Osteoblast (primary cell): ENCODE results near the gene PITPNC1. TPM values are rescaled to one million over a fixed set of nuclear protein-coding genes. Genes with fewer than 3 reads are reported as not detected.

Source experiments
- DNase-seq: peaks from one replicate; pipeline ENCODE4 v3.0.0; 2011; ENCODE audit warnings: low spot score, mixed read lengths; ENCODE audit not compliant: insufficient read length; ENCODE audit errors: missing footprints
- H2AFZ ChIP-seq: 2 replicates; pipeline ENCODE4 v1.6.0; 2011; ENCODE audit warnings: mild to moderate bottlenecking, low read length
- H3K27ac ChIP-seq: 2 replicates; pipeline ENCODE4 v1.5.1; 2011; ENCODE audit warnings: mild to moderate bottlenecking, low read depth, low read length, moderate library complexity
- H3K27me3 ChIP-seq: 2 replicates; pipeline ENCODE4 v1.6.0; 2012; ENCODE audit warnings: mild to moderate bottlenecking, control low read depth, inconsistent platforms, low read length, moderate library complexity; ENCODE audit not compliant: insufficient read depth
- H3K36me3 ChIP-seq: 2 replicates; pipeline ENCODE4 v1.5.1; 2011; ENCODE audit warnings: mild to moderate bottlenecking, low read length, control low read depth, moderate library complexity; ENCODE audit not compliant: insufficient read depth
- H3K4me1 ChIP-seq: 2 replicates; pipeline ENCODE4 v1.5.1; 2011; ENCODE audit warnings: mild to moderate bottlenecking, low read length, control low read depth, moderate library complexity; ENCODE audit not compliant: insufficient read depth
- H3K4me2 ChIP-seq: 2 replicates; pipeline ENCODE4 v1.6.0; 2011; ENCODE audit warnings: mild to moderate bottlenecking, low read length; ENCODE audit not compliant: insufficient read depth
- H3K4me3 ChIP-seq: fragments of 200-600 bp; sonication (generic); 3 replicates; pipeline ENCODE4 v1.5.1; 2012; ENCODE audit warnings: mild to moderate bottlenecking, low read length, inconsistent platforms; ENCODE audit not compliant: insufficient read depth
- H3K79me2 ChIP-seq: 2 replicates; pipeline ENCODE4 v1.6.0; 2012; ENCODE audit warnings: mild to moderate bottlenecking, low read length, control low read depth, inconsistent platforms; ENCODE audit not compliant: insufficient read depth
- H3K9me3 ChIP-seq: 2 replicates; pipeline ENCODE4 v1.5.1; 2011; ENCODE audit warnings: low read depth, low read length, control low read depth
- H4K20me1 ChIP-seq: 2 replicates; pipeline ENCODE4 v1.6.0; 2012; ENCODE audit warnings: mild to moderate bottlenecking, low read length, control low read depth; ENCODE audit not compliant: insufficient read depth
- total RNA-seq: library from RNA; depleted of rRNA; stranded (reverse); fragments of >200 nt; gene quantifications from 2 replicates; pipeline ENCODE4 v1.2.3, GENCODE V29; 2012
- TF ChIP-seq, protein P1 (sequence below): IDR thresholded peaks from 2 replicates; pipeline ENCODE4 v1.5.1; 2011; ENCODE audit warnings: mild to moderate bottlenecking, low read depth, low read length, moderate library complexity; ENCODE audit errors: extremely low read depth

The PITPNC1 gene
- total RNA-seq, 1 donor, result 6.2 TPM

DNA sequence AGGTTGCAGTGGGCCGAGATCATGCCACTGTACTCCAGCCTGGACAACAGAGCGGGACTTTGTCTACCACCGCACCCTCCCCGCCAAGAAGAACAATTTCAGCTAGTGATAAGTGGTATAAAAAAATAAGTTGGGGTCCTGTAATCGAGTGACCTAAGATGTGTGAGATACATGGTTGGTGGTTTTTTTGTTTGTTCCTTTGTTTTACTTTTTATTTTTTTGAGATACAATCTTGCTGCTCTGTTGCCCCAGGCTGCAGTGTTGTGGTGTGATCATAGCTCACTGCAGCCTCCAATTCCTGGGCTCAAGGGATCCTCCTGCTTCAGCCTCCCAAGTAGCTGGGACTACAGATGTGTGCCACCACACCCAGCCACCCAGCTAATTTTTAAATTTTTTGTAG is 58.7 kb downstream of the PITPNC1 start:
- Histone ChIP-seq H3K4me2 (no peak overlapping the region), H2AFZ (no peak overlapping the region), H3K79me2 (peaks cover 4% of the 10 kb centered on the region), H3K27ac (no peak overlapping the region), H4K20me1 (no peaks in the 10 kb centered on the region), H3K4me1 (peaks cover 14% of the 10 kb centered on the region), H3K4me3 (no peak overlapping the region), H3K27me3 (no peaks in the 10 kb centered on the region), H3K36me3 (no peaks in the 10 kb centered on the region), H3K9me3 (no peaks in the 10 kb centered on the region)
- no peak for DNase-seq
- TF ChIP-seq, protein P1, sequence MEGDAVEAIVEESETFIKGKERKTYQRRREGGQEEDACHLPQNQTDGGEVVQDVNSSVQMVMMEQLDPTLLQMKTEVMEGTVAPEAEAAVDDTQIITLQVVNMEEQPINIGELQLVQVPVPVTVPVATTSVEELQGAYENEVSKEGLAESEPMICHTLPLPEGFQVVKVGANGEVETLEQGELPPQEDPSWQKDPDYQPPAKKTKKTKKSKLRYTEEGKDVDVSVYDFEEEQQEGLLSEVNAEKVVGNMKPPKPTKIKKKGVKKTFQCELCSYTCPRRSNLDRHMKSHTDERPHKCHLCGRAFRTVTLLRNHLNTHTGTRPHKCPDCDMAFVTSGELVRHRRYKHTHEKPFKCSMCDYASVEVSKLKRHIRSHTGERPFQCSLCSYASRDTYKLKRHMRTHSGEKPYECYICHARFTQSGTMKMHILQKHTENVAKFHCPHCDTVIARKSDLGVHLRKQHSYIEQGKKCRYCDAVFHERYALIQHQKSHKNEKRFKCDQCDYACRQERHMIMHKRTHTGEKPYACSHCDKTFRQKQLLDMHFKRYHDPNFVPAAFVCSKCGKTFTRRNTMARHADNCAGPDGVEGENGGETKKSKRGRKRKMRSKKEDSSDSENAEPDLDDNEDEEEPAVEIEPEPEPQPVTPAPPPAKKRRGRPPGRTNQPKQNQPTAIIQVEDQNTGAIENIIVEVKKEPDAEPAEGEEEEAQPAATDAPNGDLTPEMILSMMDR, result no peak

DNA sequence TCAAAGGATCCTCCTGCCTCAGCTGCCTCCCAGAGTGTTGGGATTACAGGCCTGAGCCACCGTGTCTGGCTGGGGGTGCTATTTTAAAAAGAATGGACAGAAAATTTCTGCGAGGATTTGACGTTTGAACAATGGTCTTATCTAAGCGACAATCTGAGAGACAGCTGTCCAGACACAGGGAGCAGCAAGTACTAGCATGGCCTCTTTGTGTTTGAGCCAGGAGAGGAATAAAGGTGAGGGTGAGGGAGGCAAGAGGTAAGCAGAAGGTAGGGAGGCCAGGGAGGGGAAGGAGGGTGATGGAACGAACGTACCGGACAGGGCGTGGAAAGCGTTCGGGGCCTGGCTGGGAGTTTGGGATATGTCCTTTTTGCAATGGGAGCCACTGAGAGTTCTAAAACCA is 59.2 kb downstream of the PITPNC1 start:
- Histone ChIP-seq H3K36me3 (no peaks in the 10 kb centered on the region), H3K4me2 (no peak overlapping the region), H4K20me1 (no peaks in the 10 kb centered on the region), H3K9me3 (no peaks in the 10 kb centered on the region), H3K27me3 (no peaks in the 10 kb centered on the region), H2AFZ (no peak overlapping the region), H3K4me1 (peaks cover 15% of the 10 kb centered on the region), H3K27ac (no peak overlapping the region), H3K4me3 (no peak overlapping the region), H3K79me2 (peaks cover 4% of the 10 kb centered on the region)
- no peak for DNase-seq
- TF ChIP-seq, protein P1, result no peak

DNA sequence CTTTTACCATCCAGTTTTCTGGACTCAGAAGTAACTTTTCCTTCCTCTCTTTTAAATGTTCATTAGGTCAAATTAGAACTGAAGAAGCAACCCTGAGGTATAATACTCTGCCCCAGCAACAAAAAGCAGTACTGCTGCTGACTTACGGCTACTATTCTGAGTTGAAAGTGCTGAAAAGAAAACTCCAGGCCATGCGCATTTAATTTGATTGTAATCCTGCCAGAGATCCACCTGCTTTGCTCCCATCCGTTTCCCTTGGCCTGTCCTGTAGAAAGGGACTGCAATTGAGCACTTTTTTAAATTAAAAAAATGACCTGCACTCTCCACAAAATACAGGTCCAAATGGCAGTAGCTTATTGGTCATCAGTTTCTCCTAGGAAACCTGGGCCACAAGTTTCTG is 61.6 kb downstream of the PITPNC1 start:
- no peak overlapping the region for H3K4me2 ChIP-seq
- DNase-seq, result no peak
- no peak overlapping the region for H3K4me3 ChIP-seq
- H3K36me3 ChIP-seq, result no peaks in the 10 kb centered on the region
- no peak overlapping the region for H2AFZ ChIP-seq
- no peak overlapping the region for H3K27ac ChIP-seq
- peaks cover 11% of the 10 kb centered on the region for H3K4me1 ChIP-seq
- no peaks in the 10 kb centered on the region for H3K27me3 ChIP-seq
- peaks cover 4% of the 10 kb centered on the region for H3K79me2 ChIP-seq
- no peaks in the 10 kb centered on the region for H4K20me1 ChIP-seq
- TF ChIP-seq, protein P1, result no peak
- H3K9me3 ChIP-seq, result no peaks in the 10 kb centered on the region

DNA sequence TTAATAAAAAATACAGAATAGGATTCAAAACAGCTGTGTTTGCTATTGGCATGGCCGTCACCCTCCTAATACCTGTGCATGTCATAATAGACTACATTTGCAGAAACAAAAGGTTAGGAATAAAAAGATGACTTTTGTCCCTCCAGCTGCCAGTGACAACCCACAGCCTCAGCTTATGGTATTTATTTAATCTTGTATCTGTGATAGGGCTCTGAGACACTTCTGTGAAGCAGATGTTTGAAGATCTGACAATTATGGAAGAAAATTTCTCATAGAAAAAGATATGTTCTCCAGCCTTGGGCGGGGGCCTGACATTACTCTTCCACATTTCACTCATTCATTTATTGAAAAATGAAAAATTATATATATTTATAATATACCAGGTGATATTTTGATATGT is 62.2 kb downstream of the PITPNC1 start:
- H3K27ac ChIP-seq, result no peak overlapping the region
- no peaks in the 10 kb centered on the region for H4K20me1 ChIP-seq
- TF ChIP-seq, protein P1, result no peak
- H2AFZ ChIP-seq, result no peak overlapping the region
- DNase-seq, result no peak
- H3K4me2 ChIP-seq, result no peak overlapping the region
- H3K9me3 ChIP-seq, result no peaks in the 10 kb centered on the region
- no peaks in the 10 kb centered on the region for H3K27me3 ChIP-seq
- peaks cover 14% of the 10 kb centered on the region for H3K4me1 ChIP-seq
- H3K36me3 ChIP-seq, result no peaks in the 10 kb centered on the region
- H3K79me2 ChIP-seq, result peaks cover 4% of the 10 kb centered on the region
- no peak overlapping the region for H3K4me3 ChIP-seq
